Karpas-422 (cell line): ENCODE measurements around the gene NUDC. TPM values are rescaled to one million over a fixed set of nuclear protein-coding genes. Genes with fewer than 3 reads are reported as not detected.

Experiments used
- DNase-seq: peaks from one replicate; pipeline ENCODE4 v3.0.0-alpha.2; 2015
- H2AFZ ChIP-seq: fragments of 200-600 bp; sonication (generic); 2 replicates; pipeline ENCODE4 v1.6.1; 2014; ENCODE audit warnings: antibody characterized with exemption, low read length, mixed read lengths
- H3K27ac ChIP-seq: fragments of 200-600 bp; sonication (generic); 2 replicates; pipeline ENCODE4 v1.5.1; 2014; ENCODE audit warnings: mild to moderate bottlenecking, low read length, moderate library complexity
- H3K27me3 ChIP-seq: fragments of 200-600 bp; sonication (generic); 2 replicates; pipeline ENCODE4 v1.6.1; 2014; ENCODE audit warnings: low read length, mixed read lengths
- H3K36me3 ChIP-seq: fragments of 200-600 bp; sonication (generic); 2 replicates; pipeline ENCODE4 v1.6.1; 2014; ENCODE audit warnings: low read length, mixed read lengths; ENCODE audit not compliant: insufficient read depth
- H3K4me1 ChIP-seq: fragments of 200-600 bp; sonication (generic); 2 replicates; pipeline ENCODE4 v1.6.1; 2014; ENCODE audit warnings: mild to moderate bottlenecking, low read length, mixed read lengths
- H3K4me2 ChIP-seq: fragments of 200-600 bp; sonication (generic); 2 replicates; pipeline ENCODE4 v1.6.1; 2014; ENCODE audit warnings: low read length, low read depth, mild to moderate bottlenecking; ENCODE audit not compliant: poor library complexity, severe bottlenecking
- H3K4me3 ChIP-seq: fragments of 200-600 bp; sonication (generic); 2 replicates; pipeline ENCODE4 v1.5.1; 2014; ENCODE audit warnings: mild to moderate bottlenecking, antibody characterized with exemption, low read length, mixed read lengths
- H3K79me2 ChIP-seq: fragments of 200-600 bp; sonication (generic); 2 replicates; pipeline ENCODE4 v1.6.1; 2014; ENCODE audit warnings: mild to moderate bottlenecking, low read length, mixed read lengths
- H3K9ac ChIP-seq: fragments of 200-600 bp; sonication (generic); 2 replicates; pipeline ENCODE4 v1.6.0; 2014; ENCODE audit warnings: low read length
- H3K9me2 ChIP-seq: fragments of 200-600 bp; sonication (generic), shearing (Covaris generic); replicated peaks from 2 replicates; pipeline ENCODE4 v1.6.0; 2014; ENCODE audit warnings: mild to moderate bottlenecking, low read length, moderate library complexity; ENCODE audit not compliant: insufficient read depth
- H3K9me3 ChIP-seq: fragments of 300-700, 200-600 bp; sonication (generic); 2 replicates; pipeline ENCODE4 v1.6.1; 2014; ENCODE audit warnings: low read length, mixed read lengths
- H4K20me1 ChIP-seq: fragments of 200-600 bp; sonication (generic); 2 replicates; pipeline ENCODE4 v1.6.1; 2014; ENCODE audit warnings: mild to moderate bottlenecking, antibody characterized with exemption, low read length, low read depth; ENCODE audit not compliant: insufficient read depth
- total RNA-seq: library from RNA; depleted of rRNA; stranded (reverse); fragments of >200 nt; shearing (Covaris generic); gene quantifications from 2 replicates; pipeline ENCODE4 v1.2.3, GENCODE V29; 2014; ENCODE audit warnings: low replicate concordance

Gene NUDC
- total RNA-seq, 1 experiment from 2014 or later, result 28.1 TPM

GRCh38 chr1:26915204-26915842, 6.2 kb upstream of the NUDC start:
- Histone ChIP-seq H3K4me1 (no peaks in the 10 kb centered on the region; the same call in 1 of the 2 replicates), H3K4me2 (no peak overlapping the region)

GRCh38 chr1:26921126-26921539, 410 bp upstream of the NUDC start:
- Histone ChIP-seq H2AFZ (peak overlapping the region; percentile 98), H3K9me3 (no peaks in the 10 kb centered on the region), H3K79me2 (peaks cover 33% of the 10 kb centered on the region), H3K4me2 (peak overlapping the region; percentile 99), H3K27ac (no peak overlapping the region), H3K4me3 (peak overlapping the region; percentile 99), H3K9me2 (no peaks in the 10 kb centered on the region), H3K36me3 (peaks cover 19% of the 10 kb centered on the region), H3K4me1 (peaks cover 25% of the 10 kb centered on the region), H4K20me1 (peaks cover 24% of the 10 kb centered on the region), H3K27me3 (no peaks in the 10 kb centered on the region), H3K9ac (peak overlapping the region; percentile 62)
- DNase-seq, result no peak

More at GRCh38 chr1:26915204-26915842, 6.2 kb upstream of the NUDC start:
- Histone ChIP-seq H3K36me3 (no peaks in the 10 kb centered on the region), H3K9me3 (no peaks in the 10 kb centered on the region), H3K27ac (no peak overlapping the region), H3K9ac (no peak overlapping the region), H3K27me3 (no peaks in the 10 kb centered on the region), H3K9me2 (no peaks in the 10 kb centered on the region), H2AFZ (no peak overlapping the region), H3K4me3 (no peak overlapping the region), H4K20me1 (no peaks in the 10 kb centered on the region), H3K79me2 (no peaks in the 10 kb centered on the region)
- no peak for DNase-seq

DNA sequence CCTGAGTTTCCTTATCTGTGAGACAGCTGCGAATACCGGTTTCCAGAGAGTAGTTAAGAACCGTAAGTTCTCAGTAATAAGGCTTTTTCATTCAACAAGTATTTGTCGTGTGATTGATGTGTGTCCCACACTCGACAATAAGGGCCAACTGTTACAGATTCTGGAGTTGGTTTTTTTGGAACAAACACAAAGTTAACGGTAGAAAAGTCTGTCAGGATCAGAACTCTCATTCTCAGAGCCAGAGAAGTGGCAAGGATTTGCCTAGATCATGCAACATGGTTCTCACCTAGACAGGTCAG, 837 bp downstream of the NUDC start:
- H3K4me3 ChIP-seq, result peak overlapping the region; percentile 99
- DNase-seq, result no peak
- no peaks in the 10 kb centered on the region for H3K9me3 ChIP-seq

DNA sequence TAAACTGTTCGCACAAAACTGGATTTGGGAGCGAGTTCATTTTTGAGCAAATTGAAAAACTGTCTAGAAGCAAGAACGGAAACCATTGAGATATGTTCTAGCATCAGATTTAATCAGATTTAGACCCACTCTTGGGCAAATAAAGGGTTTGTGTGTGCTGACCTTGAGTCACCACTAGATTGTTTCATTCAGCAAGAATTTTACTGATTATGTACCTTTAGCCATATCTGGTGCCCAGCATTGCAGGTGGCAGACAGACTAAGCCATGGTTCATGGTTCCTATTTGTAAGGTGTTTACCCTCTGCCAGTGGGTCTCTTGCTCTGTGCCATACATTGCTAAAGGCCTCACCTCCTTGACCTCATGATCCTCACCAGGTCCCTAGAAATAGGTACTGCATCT, 1.4 kb downstream of the NUDC start:
- no peak for DNase-seq
- peaks cover 47% of the 10 kb centered on the region for H3K79me2 ChIP-seq
- H3K27me3 ChIP-seq, result no peaks in the 10 kb centered on the region
- peak overlapping the region; percentile 99 for H3K4me3 ChIP-seq
- H3K9me2 ChIP-seq, result no peaks in the 10 kb centered on the region
- peaks cover 29% of the 10 kb centered on the region for H3K36me3 ChIP-seq
- no peaks in the 10 kb centered on the region for H3K9me3 ChIP-seq
- no peak overlapping the region for H2AFZ ChIP-seq
- peak overlapping the region; percentile 100 for H3K9ac ChIP-seq
- H3K4me1 ChIP-seq, result peaks cover 25% of the 10 kb centered on the region
- H3K27ac ChIP-seq, result peak overlapping the region; percentile 79
- H4K20me1 ChIP-seq, result peaks cover 24% of the 10 kb centered on the region
- H3K4me2 ChIP-seq, result peak overlapping the region; percentile 99

More for the DNA sequence above, 837 bp downstream of the NUDC start:
- Histone ChIP-seq H4K20me1 (peaks cover 24% of the 10 kb centered on the region), H3K9ac (peak overlapping the region; percentile 100), H3K4me1 (peaks cover 25% of the 10 kb centered on the region), H3K4me2 (peak overlapping the region; percentile 99), H2AFZ (no peak overlapping the region), H3K36me3 (peaks cover 25% of the 10 kb centered on the region), H3K9me2 (no peaks in the 10 kb centered on the region), H3K27ac (peak overlapping the region; percentile 79), H3K27me3 (no peaks in the 10 kb centered on the region), H3K79me2 (peaks cover 42% of the 10 kb centered on the region)

DNA sequence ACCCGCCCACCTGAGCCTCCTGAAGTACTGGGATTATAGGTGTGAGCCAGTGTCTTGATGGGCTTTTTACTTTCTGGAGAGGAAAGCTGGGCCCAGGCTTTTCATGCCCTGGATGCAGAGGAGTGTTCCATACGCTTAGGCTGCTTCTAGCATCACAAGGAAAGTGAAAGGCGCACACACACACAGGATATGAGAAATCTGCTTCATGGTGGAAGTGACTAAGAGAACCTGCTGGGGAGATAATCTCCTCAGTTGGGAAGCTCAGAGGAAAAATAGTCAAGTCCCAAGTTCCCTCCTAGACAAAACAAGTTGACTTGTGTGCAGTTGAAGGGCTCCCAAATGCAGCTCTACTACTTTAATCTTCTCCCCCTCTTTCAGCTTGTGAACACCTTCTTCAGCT, 2.2 kb downstream of the NUDC start:
- Histone ChIP-seq H3K4me1 (peaks cover 25% of the 10 kb centered on the region), H4K20me1 (peaks cover 24% of the 10 kb centered on the region), H3K36me3 (peaks cover 37% of the 10 kb centered on the region), H3K9ac (no peak overlapping the region), H3K9me3 (no peaks in the 10 kb centered on the region), H3K4me2 (no peak overlapping the region), H2AFZ (no peak overlapping the region), H3K79me2 (peaks cover 55% of the 10 kb centered on the region), H3K4me3 (no peak overlapping the region), H3K9me2 (no peaks in the 10 kb centered on the region), H3K27ac (no peak overlapping the region), H3K27me3 (no peaks in the 10 kb centered on the region)
- DNase-seq, result no peak

DNA sequence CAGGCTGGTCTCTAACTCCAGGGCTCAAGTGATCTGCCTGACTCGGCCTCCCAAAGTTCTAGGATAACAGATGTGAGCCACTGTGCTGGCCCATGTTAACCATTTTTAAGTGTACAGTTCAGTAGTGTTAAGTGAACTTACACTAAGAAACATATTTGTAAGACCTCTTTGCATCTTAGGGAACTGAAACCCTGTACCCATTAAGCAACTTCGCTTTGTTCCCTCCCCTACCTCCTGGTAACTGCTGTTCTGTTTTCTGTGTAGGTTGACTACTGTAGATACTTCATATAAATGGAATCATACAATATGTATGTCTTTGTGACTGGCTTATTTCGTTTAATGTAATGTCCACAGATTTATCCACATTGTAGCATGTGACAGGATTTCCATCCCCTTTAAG, 11.0 kb downstream of the NUDC start:
- no peak overlapping the region for H2AFZ ChIP-seq
- peak; percentile 76 for DNase-seq
- H3K79me2 ChIP-seq, result peaks cover 59% of the 10 kb centered on the region
- peaks cover 42% of the 10 kb centered on the region for H3K36me3 ChIP-seq
- no peaks in the 10 kb centered on the region for H4K20me1 ChIP-seq
- no peak overlapping the region for H3K27ac ChIP-seq
- no peak overlapping the region for H3K4me2 ChIP-seq
- H3K4me1 ChIP-seq, result peaks cover 3% of the 10 kb centered on the region; the same call in 1 of the 2 replicates
- no peaks in the 10 kb centered on the region for H3K9me2 ChIP-seq
- H3K9me3 ChIP-seq, result no peaks in the 10 kb centered on the region
- no peak overlapping the region for H3K4me3 ChIP-seq
- no peaks in the 10 kb centered on the region for H3K27me3 ChIP-seq
- H3K9ac ChIP-seq, result no peak overlapping the region

- Histone ChIP-seq H3K36me3 (peaks cover 28% of the 10 kb centered on the region), H2AFZ (no peak overlapping the region), H4K20me1 (peaks cover 8% of the 10 kb centered on the region; the same call in 1 of the 2 replicates), H3K27ac (no peak overlapping the region), H3K4me1 (peaks cover 3% of the 10 kb centered on the region; the same call in 1 of the 2 replicates), H3K4me2 (no peak overlapping the region), H3K9ac (no peak overlapping the region), H3K27me3 (no peaks in the 10 kb centered on the region), H3K9me2 (no peaks in the 10 kb centered on the region), H3K9me3 (no peaks in the 10 kb centered on the region), H3K4me3 (no peak overlapping the region), H3K79me2 (peaks cover 43% of the 10 kb centered on the region)
- DNase-seq, result no peak
Measured at GRCh38 chr1:26936823-26937222, 15.3 kb downstream of the NUDC start.

GRCh38 chr1:26938004-26938658, 16.6 kb downstream of the NUDC start:
- H3K27me3 ChIP-seq, result no peaks in the 10 kb centered on the region
- no peak overlapping the region for H3K4me2 ChIP-seq
- peaks cover 8% of the 10 kb centered on the region; the same call in 1 of the 2 replicates for H4K20me1 ChIP-seq
- no peak overlapping the region for H2AFZ ChIP-seq
- H3K9me2 ChIP-seq, result no peaks in the 10 kb centered on the region
- no peak for DNase-seq
- H3K4me3 ChIP-seq, result no peak overlapping the region
- H3K79me2 ChIP-seq, result peaks cover 32% of the 10 kb centered on the region
- H3K4me1 ChIP-seq, result no peaks in the 10 kb centered on the region
- H3K9me3 ChIP-seq, result no peaks in the 10 kb centered on the region
- H3K27ac ChIP-seq, result no peak overlapping the region
- no peak overlapping the region for H3K9ac ChIP-seq
- peaks cover 28% of the 10 kb centered on the region for H3K36me3 ChIP-seq
